ENCODE measurements around the gene YWHAG. TPM values are rescaled to one million over a fixed set of nuclear protein-coding genes. Genes with fewer than 3 reads are reported as not detected.

YWHAG gene
- total RNA-seq, 4 donors from 2014 or later: 49.8 to 86.2 (median 70.3) TPM

DNA sequence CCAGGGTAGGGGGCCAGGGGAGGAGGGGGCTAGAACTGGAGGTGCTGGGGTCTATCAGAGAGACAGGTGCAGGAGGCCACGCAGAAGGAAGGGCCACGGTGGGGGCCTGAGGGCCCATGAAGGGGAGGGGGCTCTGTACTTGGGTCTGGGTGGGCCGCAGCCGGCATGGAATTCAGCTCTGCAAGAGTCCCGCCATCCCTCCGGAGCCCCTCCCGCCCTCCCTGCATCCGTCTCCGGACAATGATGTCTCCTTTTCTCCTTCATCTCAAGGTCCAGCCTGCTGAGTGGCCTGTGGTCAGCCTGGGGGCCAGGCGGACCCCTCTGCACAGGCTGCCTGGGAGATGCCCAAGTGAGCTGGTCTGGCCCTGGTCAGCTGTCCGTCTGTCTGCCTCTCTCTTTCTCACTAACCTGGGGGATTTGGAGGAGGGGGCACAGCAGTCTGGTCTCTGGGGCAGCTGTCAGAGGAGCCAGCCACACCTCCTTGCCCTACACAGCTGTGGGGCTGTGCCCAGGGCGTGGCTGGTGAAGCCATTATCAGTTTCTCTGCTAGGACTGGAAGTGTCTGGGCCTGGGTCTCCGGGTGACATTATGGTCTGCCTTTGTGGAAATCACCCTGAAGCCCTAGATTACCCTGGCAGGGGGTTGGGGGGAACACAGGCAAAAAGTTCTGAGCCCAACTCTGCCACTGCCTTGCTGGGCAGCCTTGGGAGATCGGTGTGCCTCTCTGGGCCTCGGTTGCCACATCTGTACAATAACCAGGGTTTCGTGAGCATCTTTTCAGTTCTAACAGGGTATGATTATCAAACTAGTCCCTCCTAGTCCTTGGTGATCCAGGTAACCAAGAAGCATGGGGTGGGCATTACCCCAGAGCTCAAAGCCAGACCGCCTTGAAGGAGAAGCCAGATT, 75.3 kb downstream of the YWHAG start:
- ATAC-seq: no peak
- Histone ChIP-seq H3K4me1 (peaks cover 0 to 27% (median 0%) of the 10 kb centered on the region in 3 donors), H3K27me3 (peaks cover 43% of the 10 kb centered on the region), H3K27ac (no peak overlapping the region), H3K36me3 (no peaks in the 10 kb centered on the region), H3K4me3 (peak overlapping the region in 1 of 2 donors; percentile 60), H3K9me3 (no peaks in the 10 kb centered on the region)
- TF ChIP-seq POLR2A (IDR thresholded peaks at IDR 0.05) (no peak), POLR2AphosphoS5 (IDR thresholded peaks at IDR 0.05) (no peak), EP300 (IDR thresholded peaks at IDR 0.05) (no peak), CTCF (IDR thresholded peaks at IDR 0.05) (no peak)
- WGBS, 2 donors (ENCODE audit: low coverage in 1 of 2): 94% methylated on average over 4 of the region's 17 CpGs; no CpG with 5 or more reads in 1 of the 2 donors

DNA sequence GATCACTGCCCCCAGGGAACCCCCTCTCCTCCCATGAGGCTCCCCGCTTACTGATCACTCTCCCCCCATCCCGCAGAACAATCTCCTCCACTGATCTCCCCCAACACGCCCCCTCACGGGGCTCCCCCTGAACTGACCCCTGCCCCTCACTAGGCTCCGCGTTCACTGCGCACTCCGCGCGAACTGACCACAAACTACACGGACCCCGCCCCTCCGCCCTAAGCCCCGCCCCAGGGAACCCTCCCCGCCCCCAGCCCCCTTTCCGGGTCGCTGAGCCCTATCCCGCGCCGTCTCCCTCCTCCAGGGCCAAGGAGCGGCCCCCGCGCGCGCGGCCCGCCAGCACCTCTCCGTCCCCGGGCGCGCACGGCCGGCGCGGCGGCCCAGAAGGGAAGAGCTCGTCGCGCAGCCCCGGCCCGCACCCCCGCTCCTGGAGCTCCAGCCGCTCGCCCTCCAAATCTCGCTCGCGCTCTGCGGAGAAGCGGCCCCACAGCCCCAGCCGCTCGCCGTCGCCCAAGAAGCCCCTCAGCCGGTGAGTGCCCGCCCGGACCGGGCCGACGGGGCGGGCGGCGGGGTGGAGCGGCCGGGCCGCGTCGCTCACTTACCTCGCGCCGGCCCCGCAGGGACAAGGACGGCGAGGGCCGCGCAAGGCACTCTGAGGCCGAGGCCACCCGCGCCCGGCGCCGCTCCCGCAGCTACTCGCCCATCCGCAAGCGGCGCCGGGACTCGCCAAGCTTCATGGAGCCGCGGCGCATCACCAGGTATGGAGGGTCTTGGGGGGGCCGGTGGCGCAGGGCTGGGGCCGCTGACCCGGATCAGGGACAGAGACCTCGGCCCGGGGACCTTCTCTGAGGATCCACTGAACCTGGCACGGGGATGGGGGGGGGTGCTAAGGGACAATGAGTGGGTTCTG, 76.2 kb downstream of the YWHAG start:
- H3K4me3 ChIP-seq: peak overlapping the region; percentile 25 to 60
- TF ChIP-seq CTCF (IDR thresholded peaks at IDR 0.05) (no peak), POLR2A (IDR thresholded peaks at IDR 0.05) (no peak), EP300 (IDR thresholded peaks at IDR 0.05) (no peak), POLR2AphosphoS5 (IDR thresholded peaks at IDR 0.05) (no peak)
- no peaks in the 10 kb centered on the region for H3K36me3 ChIP-seq
- peak overlapping the region in 2 of 4 donors; percentile 14 to 48 for H3K27ac ChIP-seq
- ATAC-seq: peak; percentile 67
- H3K9me3 ChIP-seq: no peaks in the 10 kb centered on the region
- WGBS, 2 donors (ENCODE audit: low coverage in 1 of 2): 40% methylated on average over 1 of the region's 98 CpGs; no CpG with 5 or more reads in 1 of the 2 donors
- H3K27me3 ChIP-seq: peaks cover 52% of the 10 kb centered on the region
- H3K4me1 ChIP-seq: peaks cover 0 to 27% (median 0%) of the 10 kb centered on the region in 3 donors

DNA sequence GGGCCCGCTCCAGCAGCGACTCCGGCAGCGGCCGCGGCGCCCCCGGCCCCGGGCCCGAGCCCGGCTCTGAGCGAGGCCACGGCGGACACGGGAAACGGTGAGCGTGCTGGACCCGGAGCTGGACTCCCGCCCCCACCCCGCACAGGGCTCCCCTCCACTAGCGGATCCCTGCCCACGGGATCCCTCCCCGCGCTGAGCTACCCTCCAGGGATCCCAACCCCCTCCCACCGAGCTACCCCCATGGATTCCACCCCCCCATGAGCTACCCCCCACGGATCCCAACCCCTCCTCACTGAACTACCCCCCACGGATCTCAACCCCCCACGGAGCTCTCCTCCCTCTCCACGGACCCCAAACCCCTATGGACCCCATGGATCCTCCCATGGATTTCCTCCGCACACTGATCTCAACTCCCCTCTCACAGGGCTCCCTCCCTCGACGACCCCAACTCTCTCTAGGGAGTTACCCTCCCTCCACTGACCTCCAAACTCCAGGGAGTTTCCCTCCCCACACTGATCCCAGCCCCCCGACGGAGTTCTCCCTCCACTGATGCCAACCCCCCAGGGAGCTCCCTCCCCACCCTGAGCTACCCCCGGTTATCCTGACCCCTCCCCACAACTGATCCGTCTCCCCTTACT, 77.0 kb downstream of the YWHAG start:
- WGBS, 2 donors (ENCODE audit: low coverage in 1 of 2): 0 to 5% methylated on average over 1 to 7 of the region's 36 CpGs
- ATAC-seq: peak; percentile 30

More for the DNA sequence above, 77.0 kb downstream of the YWHAG start:
- peaks cover 0 to 27% (median 0%) of the 10 kb centered on the region in 3 donors for H3K4me1 ChIP-seq
- no peaks in the 10 kb centered on the region for H3K9me3 ChIP-seq
- H3K36me3 ChIP-seq: no peaks in the 10 kb centered on the region
- H3K27me3 ChIP-seq: peaks cover 57% of the 10 kb centered on the region
- no peak for TF ChIP-seq CTCF (IDR thresholded peaks at IDR 0.05)
- no peak for TF ChIP-seq EP300 (IDR thresholded peaks at IDR 0.05)
- no peak for TF ChIP-seq POLR2A (IDR thresholded peaks at IDR 0.05)
- no peak for TF ChIP-seq POLR2AphosphoS5 (IDR thresholded peaks at IDR 0.05)
- peak overlapping the region in 1 of 4 donors; percentile 48 for H3K27ac ChIP-seq
- peak overlapping the region; percentile 25 to 60 for H3K4me3 ChIP-seq
